Neural progenitor cell (in vitro differentiated cells): Measurements from ENCODE around the gene DDO. TPM values are rescaled to one million over a fixed set of nuclear protein-coding genes. Genes with fewer than 3 reads are reported as not detected.

Source experiments
- DNase-seq: peaks from one replicate; pipeline ENCODE4 v3.0.0-alpha.2; 2016; ENCODE audit warnings: low spot score
- H2AFZ ChIP-seq: fragments of 200-600 bp; sonication (generic); replicated peaks from 2 replicates; pipeline ENCODE4 v1.6.1; 2016; ENCODE audit warnings: antibody characterized with exemption
- H3F3A ChIP-seq: fragments of 200-600 bp; sonication (generic); 2 replicates; pipeline ENCODE4 v1.6.1; 2016; ENCODE audit warnings: antibody characterized with exemption, low read depth
- H3K27ac ChIP-seq: fragments of 200-600 bp; sonication (generic); 2 replicates; pipeline ENCODE4 v1.5.1; 2016; ENCODE audit warnings: mild to moderate bottlenecking
- H3K27me3 ChIP-seq: fragments of 200-600 bp; sonication (generic); 2 replicates; pipeline ENCODE4 v1.6.1; 2016; ENCODE audit warnings: mild to moderate bottlenecking, moderate library complexity
- H3K36me3 ChIP-seq: fragments of 200-600 bp; sonication (generic); 2 replicates; pipeline ENCODE4 v1.5.1; 2016
- H3K4me1 ChIP-seq: fragments of 200-600 bp; sonication (generic); 2 replicates; pipeline ENCODE4 v1.6.1; 2016; ENCODE audit warnings: mixed run types
- H3K4me2 ChIP-seq: fragments of 200-600 bp; sonication (generic); 2 replicates; pipeline ENCODE4 v1.6.1; 2016
- H3K4me3 ChIP-seq: fragments of 200-600 bp; sonication (generic); 2 replicates; pipeline ENCODE4 v1.5.1; 2016
- H3K79me2 ChIP-seq: fragments of 200-600 bp; sonication (generic); 2 replicates; pipeline ENCODE4 v1.6.1; 2016; ENCODE audit warnings: low read depth
- H3K9ac ChIP-seq: fragments of 200-600 bp; sonication (generic); 2 replicates; pipeline ENCODE4 v1.6.1; 2016
- H3K9me3 ChIP-seq: fragments of 200-600 bp; sonication (generic); 2 replicates; pipeline ENCODE4 v1.5.1; 2016; ENCODE audit warnings: low read depth
- H4K20me1 ChIP-seq: fragments of 200-600 bp; sonication (generic); 2 replicates; pipeline ENCODE4 v1.6.1; 2016; ENCODE audit warnings: low read depth
- H3K27ac Mint-ChIP-seq: 3 replicates; pipeline ENCODE4 v1.8.0; 2021; ENCODE audit warnings: mixed read lengths
- H3K27me3 Mint-ChIP-seq: 2 replicates; pipeline ENCODE4 v1.8.0; 2022; ENCODE audit warnings: low read depth, mild to moderate bottlenecking, inconsistent platforms, moderate library complexity, mixed read lengths; ENCODE audit not compliant: insufficient read depth
- H3K36me3 Mint-ChIP-seq: 3 replicates; pipeline ENCODE4 v1.8.0; 2021; ENCODE audit warnings: mixed read lengths
- H3K4me1 Mint-ChIP-seq: 3 replicates; pipeline ENCODE4 v1.8.0; 2021; ENCODE audit warnings: mixed read lengths
- H3K4me3 Mint-ChIP-seq: 3 replicates; pipeline ENCODE4 v1.8.0; 2021; ENCODE audit warnings: mild to moderate bottlenecking, moderate library complexity, mixed read lengths
- H3K9me3 Mint-ChIP-seq: 3 replicates; pipeline ENCODE4 v1.8.0; 2020; ENCODE audit warnings: mixed read lengths
- CTCF ChIP-seq: fragments of 200-600 bp; sonication (generic); IDR thresholded peaks from 2 replicates; pipeline ENCODE4 v1.5.1; 2017; ENCODE audit warnings: antibody characterized with exemption, mild to moderate bottlenecking
- EZH2 ChIP-seq: fragments of 200-600 bp; sonication (generic); IDR thresholded peaks from 2 replicates; pipeline ENCODE4 v1.6.1; 2017; ENCODE audit warnings: antibody characterized with exemption, mild to moderate bottlenecking, moderate library complexity
- EZH2phosphoT487 ChIP-seq: fragments of 200-600 bp; sonication (generic); IDR thresholded peaks from 2 replicates; pipeline ENCODE4 v1.6.1; 2017; ENCODE audit warnings: antibody characterized with exemption
- total RNA-seq: library from RNA; depleted of rRNA; stranded (reverse); fragments of >200 nt; gene quantifications from 2 replicates; pipeline ENCODE4 v1.2.3, GENCODE V29; 2015; ENCODE audit warnings: low replicate concordance

The DDO gene
- total RNA-seq, 1 donor from 2014 or later, result not detected

GRCh38 chr6:110348961-110349690 lies 66.2 kb downstream of the DDO start:
- no peak overlapping the region for H3K27ac Mint-ChIP-seq
- H3K9me3 Mint-ChIP-seq, result no peaks in the 10 kb centered on the region
- Histone ChIP-seq H4K20me1 (no peaks in the 10 kb centered on the region), H3K4me2 (no peak overlapping the region), H3K36me3 (no peaks in the 10 kb centered on the region), H3K4me3 (no peak overlapping the region), H3K4me1 (peaks cover 30% of the 10 kb centered on the region), H3K9ac (no peak overlapping the region), H3K27me3 (no peaks in the 10 kb centered on the region), H3F3A (peaks cover 14% of the 10 kb centered on the region), H2AFZ (no peak overlapping the region), H3K9me3 (no peaks in the 10 kb centered on the region), H3K79me2 (no peaks in the 10 kb centered on the region), H3K27ac (no peak overlapping the region)
- peaks cover 53% of the 10 kb centered on the region for H3K4me1 Mint-ChIP-seq
- no peaks in the 10 kb centered on the region for H3K27me3 Mint-ChIP-seq
- TF ChIP-seq EZH2 (no peak), CTCF (no peak), EZH2phosphoT487 (no peak)
- H3K36me3 Mint-ChIP-seq, result no peaks in the 10 kb centered on the region
- DNase-seq, result no peak
- H3K4me3 Mint-ChIP-seq, result no peak overlapping the region

GRCh38 chr6:110345025-110345424 lies 70.3 kb downstream of the DDO start:
- Histone ChIP-seq H3K4me2 (no peak overlapping the region), H3K36me3 (no peaks in the 10 kb centered on the region), H3K79me2 (no peaks in the 10 kb centered on the region), H3K27ac (no peak overlapping the region), H3K9me3 (no peaks in the 10 kb centered on the region), H3K4me1 (peaks cover 8% of the 10 kb centered on the region), H3F3A (no peaks in the 10 kb centered on the region), H2AFZ (no peak overlapping the region), H3K27me3 (no peaks in the 10 kb centered on the region), H3K9ac (no peak overlapping the region), H3K4me3 (no peak overlapping the region), H4K20me1 (no peaks in the 10 kb centered on the region)
- TF ChIP-seq EZH2 (no peak), CTCF (no peak), EZH2phosphoT487 (no peak)
- H3K27ac Mint-ChIP-seq, result no peak overlapping the region
- H3K36me3 Mint-ChIP-seq, result no peaks in the 10 kb centered on the region
- peaks cover 29% of the 10 kb centered on the region for H3K4me1 Mint-ChIP-seq
- no peak for DNase-seq
- H3K9me3 Mint-ChIP-seq, result no peaks in the 10 kb centered on the region
- H3K4me3 Mint-ChIP-seq, result no peak overlapping the region
- H3K27me3 Mint-ChIP-seq, result peaks cover 2% of the 10 kb centered on the region

GRCh38 chr6:110342759-110343158 lies 72.6 kb downstream of the DDO start:
- Mint-ChIP-seq H3K9me3 (no peaks in the 10 kb centered on the region), H3K27me3 (peaks cover 2% of the 10 kb centered on the region), H3K27ac (no peak overlapping the region), H3K4me3 (no peak overlapping the region), H3K36me3 (no peaks in the 10 kb centered on the region), H3K4me1 (peaks cover 14% of the 10 kb centered on the region)
- no peaks in the 10 kb centered on the region for H3K9me3 ChIP-seq
- H2AFZ ChIP-seq, result no peak overlapping the region
- no peak overlapping the region for H3K4me3 ChIP-seq
- H3K27me3 ChIP-seq, result no peaks in the 10 kb centered on the region
- H3K4me1 ChIP-seq, result peaks cover 8% of the 10 kb centered on the region
- H3F3A ChIP-seq, result no peaks in the 10 kb centered on the region
- H3K79me2 ChIP-seq, result no peaks in the 10 kb centered on the region
- H3K36me3 ChIP-seq, result no peaks in the 10 kb centered on the region
- TF ChIP-seq CTCF (no peak), EZH2phosphoT487 (no peak), EZH2 (no peak)
- H4K20me1 ChIP-seq, result no peaks in the 10 kb centered on the region
- H3K4me2 ChIP-seq, result no peak overlapping the region
- no peak for DNase-seq
- H3K9ac ChIP-seq, result no peak overlapping the region
- H3K27ac ChIP-seq, result no peak overlapping the region

Other genes starting within 250 kb of the DDO start
- gene WASF1, start 235.9 kb downstream of the DDO start, total RNA-seq, result 57.8 and 81.1 TPM in 2 replicates
- 24.9 and 40.1 TPM in 2 replicates for gene CDC40, start 235.1 kb downstream of the DDO start, total RNA-seq
- 3.2 and 4.5 TPM in 2 replicates for gene METTL24, start 57.2 kb downstream of the DDO start, total RNA-seq
- not detected in 2 replicates for gene SLC22A16, start 61.0 kb upstream of the DDO start, total RNA-seq